ENCODE measurements around the gene TF. TPM values are rescaled to one million over a fixed set of nuclear protein-coding genes. Genes with fewer than 3 reads are reported as not detected.

The TF gene
- total and polyA plus RNA-seq, 10 donors, result 1.7 to 81.8 (median 3.9) TPM

- no peaks in the 10 kb centered on the region for H3K4me1 ChIP-seq
- H3K27me3 ChIP-seq (replicated peaks in 1 of 7), result peaks cover 0 to 15% (median 0%) of the 10 kb centered on the region in 7 donors
- TF ChIP-seq CTCF (IDR thresholded peaks at IDR 0.05 in 8 of 11, conservative IDR thresholded peaks at IDR 0.05 in 3 of 11), result no peak
- no peak for TF ChIP-seq POLR2AphosphoS5 (IDR thresholded peaks at IDR 0.05)
- TF ChIP-seq POLR2A (IDR thresholded peaks at IDR 0.05), result no peak
- WGBS, 5 donors, result 19 to 66% (median 53%) methylated on average over 1 of the region's 1 CpG
- peaks cover 0 to 11% (median 0%) of the 10 kb centered on the region in 8 donors for H3K9me3 ChIP-seq
- H3K4me3 ChIP-seq, result no peak overlapping the region
- intact Hi-C loops (cut with DNase I; ENCODE audit: low total_unique reads), result no loop called here
- no peaks in the 10 kb centered on the region for H3K36me3 ChIP-seq
- DNase-seq, result no peak
- no peak overlapping the region for H3K27ac ChIP-seq
These were observed 11.9 kb upstream of the TF start for GRCh38 chr3:133734305-133734704.

DNA sequence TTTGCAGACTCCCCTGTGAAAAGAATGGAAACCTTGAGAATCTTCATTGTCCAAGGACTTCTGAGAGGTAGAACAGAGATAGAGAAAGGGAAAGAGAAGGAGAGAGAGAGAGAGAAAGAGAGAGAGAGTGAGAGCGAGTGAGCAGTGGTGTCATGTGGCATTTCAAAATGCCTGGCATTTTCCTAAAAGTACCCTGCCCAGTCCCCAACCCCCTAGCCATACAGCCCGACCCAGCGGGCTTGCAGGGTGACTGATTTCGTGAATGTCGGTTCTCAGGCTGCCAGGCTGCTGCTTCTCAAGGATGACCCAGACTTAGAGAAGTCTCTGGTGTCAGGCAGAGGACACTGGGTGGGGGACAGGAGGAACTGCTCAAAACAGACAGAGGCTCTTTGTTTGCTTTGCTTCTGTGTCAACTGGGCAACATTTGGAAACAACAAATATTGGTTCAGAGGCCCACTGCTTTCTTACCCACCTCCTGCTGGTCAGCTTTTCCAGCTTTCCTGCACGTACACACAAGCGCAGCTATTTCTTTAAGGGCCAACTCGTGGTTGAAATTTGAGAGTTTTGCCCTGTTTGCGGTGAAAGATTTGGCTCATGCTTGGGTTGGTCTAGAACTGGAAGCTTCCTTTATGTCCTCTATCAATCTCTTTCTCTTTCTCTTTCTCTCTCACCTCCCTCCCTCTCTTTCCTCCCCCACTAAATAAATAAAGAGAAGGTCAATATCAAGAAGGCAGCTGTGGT, 3.7 kb upstream of the TF start:
- TF ChIP-seq POLR2A (IDR thresholded peaks at IDR 0.05), result no peak
- TF ChIP-seq CTCF (IDR thresholded peaks at IDR 0.05 in 8 of 11, conservative IDR thresholded peaks at IDR 0.05 in 3 of 11), result no peak
- no peak for TF ChIP-seq POLR2AphosphoS5 (IDR thresholded peaks at IDR 0.05)
- H3K4me3 ChIP-seq, result no peak overlapping the region
- DNase-seq, result no peak
- no peaks in the 10 kb centered on the region for H3K36me3 ChIP-seq
- H3K27ac ChIP-seq, result no peak overlapping the region
- H3K27me3 ChIP-seq (replicated peaks in 1 of 7), result peaks cover 0 to 43% (median 15%) of the 10 kb centered on the region in 7 donors
- peaks cover 0 to 9% (median 0%) of the 10 kb centered on the region in 6 donors for H3K4me1 ChIP-seq
- peaks cover 0 to 16% (median 4%) of the 10 kb centered on the region in 8 donors for H3K9me3 ChIP-seq
- intact Hi-C loops (cut with DNase I; ENCODE audit: low total_unique reads), result no loop called here
- WGBS, 5 donors, result 61 to 70% (median 64%) methylated on average over 9 of the region's 9 CpGs

DNA sequence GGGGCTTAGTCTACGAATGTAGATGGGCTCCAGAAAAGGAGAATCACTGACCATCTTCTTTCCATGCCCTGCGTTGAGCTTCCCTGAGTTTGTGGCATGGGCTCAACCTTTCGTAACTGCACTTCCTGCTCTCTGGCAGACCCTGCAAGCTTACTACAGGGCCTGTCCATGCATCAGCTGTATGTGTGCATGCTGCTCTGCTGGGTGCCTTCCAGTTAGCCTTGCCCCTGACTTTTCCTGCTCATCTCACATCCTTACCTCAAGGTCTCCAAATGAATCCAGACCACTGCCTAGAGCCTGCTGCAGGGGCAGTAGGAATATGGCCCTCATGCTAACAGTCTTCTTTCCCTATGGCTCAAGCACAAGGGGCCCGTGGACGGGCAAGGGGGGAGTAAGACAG, 2.0 kb upstream of the TF start:
- no peak overlapping the region for H3K27ac ChIP-seq
- peaks cover 0 to 9% (median 0%) of the 10 kb centered on the region in 6 donors for H3K4me1 ChIP-seq
- no peak overlapping the region for H3K4me3 ChIP-seq
- 58 to 82% (median 70%) methylated on average over 5 of the region's 5 CpGs for WGBS, 5 donors
- intact Hi-C loops (cut with DNase I; ENCODE audit: low total_unique reads), result no loop called here
- DNase-seq, result no peak
- H3K36me3 ChIP-seq, result no peaks in the 10 kb centered on the region
- H3K9me3 ChIP-seq, result peaks cover 0 to 9% (median 3%) of the 10 kb centered on the region in 8 donors
- H3K27me3 ChIP-seq (replicated peaks in 1 of 7), result peaks cover 0 to 59% (median 15%) of the 10 kb centered on the region in 7 donors
- TF ChIP-seq CTCF (IDR thresholded peaks at IDR 0.05 in 8 of 11, conservative IDR thresholded peaks at IDR 0.05 in 3 of 11), result no peak
- no peak for TF ChIP-seq POLR2A (IDR thresholded peaks at IDR 0.05)
- no peak for TF ChIP-seq POLR2AphosphoS5 (IDR thresholded peaks at IDR 0.05)

- Histone ChIP-seq H3K27me3 (replicated peaks in 1 of 7) (peaks cover 0 to 59% (median 15%) of the 10 kb centered on the region in 7 donors), H3K4me3 (no peak overlapping the region), H3K4me1 (peaks cover 0 to 9% (median 0%) of the 10 kb centered on the region in 6 donors), H3K36me3 (no peaks in the 10 kb centered on the region), H3K27ac (no peak overlapping the region), H3K9me3 (peaks cover 0 to 3% (median under 1%) of the 10 kb centered on the region in 8 donors)
- whole genome bisulfite sequencing, 5 donors, result 85 to 96% (median 90%) methylated on average over 4 of the region's 4 CpGs
- intact Hi-C loops (cut with DNase I; ENCODE audit: low total_unique reads), result no loop called here
- no peak for TF ChIP-seq POLR2AphosphoS5 (IDR thresholded peaks at IDR 0.05)
- DNase-seq, result no peak
These were observed 1.1 kb upstream of the TF start for GRCh38 chr3:133745108-133745507.
